OCI-LY3 (cell line): ENCODE measurements around the gene CCDC154.
A peak's percentile ranks its signal among the peaks of the same experiment; 100 is the strongest.

ENCODE experiments used
- H2AFZ ChIP-seq: fragments of 200-600, 300-600 bp; shearing (Covaris generic); 2 replicates; pipeline ENCODE4 v1.6.0; 2014; ENCODE audit warnings: antibody characterized with exemption, low read depth, low read length
- H3K27ac ChIP-seq: fragments of 200-600, 300-600 bp; sonication (generic); 2 replicates; pipeline ENCODE4 v1.5.1; 2014; ENCODE audit warnings: mild to moderate bottlenecking, low read length, moderate library complexity, mixed read lengths
- H3K27me3 ChIP-seq: fragments of 200-600, 300-600 bp; sonication (generic); 2 replicates; pipeline ENCODE4 v1.6.1; 2014; ENCODE audit warnings: low read depth, low read length, mixed read lengths
- H3K36me3 ChIP-seq: fragments of 200-600, 300-600 bp; sonication (generic); replicated peaks from 2 replicates; pipeline ENCODE3; 2014; ENCODE audit warnings: low read depth, low read length, mixed read lengths
- H3K4me1 ChIP-seq: fragments of 300-600, 200-600 bp; sonication (generic); 2 replicates; pipeline ENCODE4 v1.6.1; 2014; ENCODE audit warnings: low read length, mixed read lengths
- H3K4me2 ChIP-seq: fragments of 200-600, 300-600 bp; sonication (generic); 2 replicates; pipeline ENCODE4 v1.6.1; 2014; ENCODE audit warnings: low read length, mixed read lengths
- H3K4me3 ChIP-seq: fragments of 300-600, 200-600 bp; sonication (generic); 2 replicates; pipeline ENCODE4 v1.5.1; 2014; ENCODE audit warnings: antibody characterized with exemption, mild to moderate bottlenecking, low read length, moderate library complexity
- H3K79me2 ChIP-seq: fragments of 300-600, 200-600 bp; shearing (Covaris generic); 2 replicates; pipeline ENCODE4 v1.6.1; 2014; ENCODE audit warnings: mild to moderate bottlenecking, low read length, mixed read lengths
- H3K9ac ChIP-seq: fragments of 300-600, 200-600 bp; shearing (Covaris generic); 2 replicates; pipeline ENCODE4 v1.6.0; 2014; ENCODE audit warnings: mild to moderate bottlenecking, low read length, moderate library complexity
- H3K9me3 ChIP-seq: fragments of 200-600, 300-600 bp; shearing (Covaris generic); 2 replicates; pipeline ENCODE4 v1.6.1; 2014; ENCODE audit warnings: low read length, mixed read lengths; ENCODE audit not compliant: insufficient read depth
- H4K20me1 ChIP-seq: fragments of 200-600, 300-600 bp; sonication (generic); 2 replicates; pipeline ENCODE4 v1.6.1; 2016; ENCODE audit warnings: low read length, mixed read lengths; ENCODE audit not compliant: insufficient read depth
- CTCF ChIP-seq: fragments of 200-600, 300-600 bp; sonication (generic); IDR thresholded peaks from 2 replicates; pipeline ENCODE4 v1.5.1; 2014; ENCODE audit warnings: antibody characterized with exemption, low read length, low read depth
- EZH2phosphoT487 ChIP-seq: fragments of 200-600 bp; shearing (Covaris generic); IDR thresholded peaks from 2 replicates; pipeline ENCODE4 v1.6.1; 2018; ENCODE audit warnings: antibody characterized with exemption, mixed run types, low read depth

The CCDC154 gene

GRCh38 chr16:1492082-1492922 is 47.9 kb upstream of the CCDC154 start:
- peak overlapping the region; percentile 19 for H2AFZ ChIP-seq
- H3K79me2 ChIP-seq = peaks cover 24% of the 10 kb centered on the region
- H4K20me1 ChIP-seq = no peaks in the 10 kb centered on the region
- no peak for TF ChIP-seq EZH2phosphoT487
- TF ChIP-seq CTCF = no peak
- H3K4me1 ChIP-seq = peaks cover 12% of the 10 kb centered on the region
- H3K36me3 ChIP-seq = peaks cover 13% of the 10 kb centered on the region
- H3K4me3 ChIP-seq = peak overlapping the region; percentile 81
- H3K9ac ChIP-seq = peak overlapping the region; percentile 60
- H3K9me3 ChIP-seq = no peaks in the 10 kb centered on the region
- H3K27ac ChIP-seq = peak overlapping the region; percentile 7; the same call in 1 of the 2 replicates
- peak overlapping the region; percentile 90 for H3K4me2 ChIP-seq
- no peaks in the 10 kb centered on the region for H3K27me3 ChIP-seq

GRCh38 chr16:1491327-1491726 is 47.0 kb upstream of the CCDC154 start:
- Histone ChIP-seq H3K4me2 (no peak overlapping the region), H3K9me3 (no peaks in the 10 kb centered on the region), H4K20me1 (no peaks in the 10 kb centered on the region), H3K9ac (no peak overlapping the region), H3K4me3 (no peak overlapping the region), H3K27ac (no peak overlapping the region), H3K36me3 (peaks cover 5% of the 10 kb centered on the region), H3K4me1 (peaks cover 12% of the 10 kb centered on the region), H2AFZ (no peak overlapping the region), H3K79me2 (peaks cover 24% of the 10 kb centered on the region), H3K27me3 (no peaks in the 10 kb centered on the region)
- TF ChIP-seq CTCF = no peak
- no peak for TF ChIP-seq EZH2phosphoT487

GRCh38 chr16:1489077-1489476 is 44.7 kb upstream of the CCDC154 start:
- no peak overlapping the region for H3K9ac ChIP-seq
- no peak overlapping the region for H3K4me3 ChIP-seq
- no peaks in the 10 kb centered on the region for H3K9me3 ChIP-seq
- no peak for TF ChIP-seq CTCF
- TF ChIP-seq EZH2phosphoT487 = no peak
- no peak overlapping the region for H3K27ac ChIP-seq
- no peaks in the 10 kb centered on the region for H4K20me1 ChIP-seq
- peaks cover 8% of the 10 kb centered on the region for H3K79me2 ChIP-seq
- no peaks in the 10 kb centered on the region for H3K36me3 ChIP-seq
- H3K27me3 ChIP-seq = no peaks in the 10 kb centered on the region
- peaks cover 7% of the 10 kb centered on the region for H3K4me1 ChIP-seq
- H3K4me2 ChIP-seq = no peak overlapping the region
- no peak overlapping the region for H2AFZ ChIP-seq

- Histone ChIP-seq H3K4me2 (no peak within 1 kb of the TSS), H3K27me3 (no peaks in the 10 kb centered on the region), H2AFZ (no peak within 1 kb of the TSS), H3K9ac (no peak within 1 kb of the TSS), H3K4me3 (no peak within 1 kb of the TSS), H3K79me2 (peaks cover 4% of the 10 kb centered on the region), H3K27ac (no peak within 1 kb of the TSS), H3K4me1 (peaks cover 7% of the 10 kb centered on the region), H3K9me3 (no peaks in the 10 kb centered on the region), H4K20me1 (no peaks in the 10 kb centered on the region), H3K36me3 (no peaks in the 10 kb centered on the region)
- TF ChIP-seq EZH2phosphoT487 = no peak
- TF ChIP-seq CTCF = no peak
Observed at GRCh38 chr16:1488619-1489018, 44.3 kb upstream of the CCDC154 start, which contains the start of gene PTX4. PTX4 (minus strand) TSS chr16:1488944; CDS start chr16:1488909, 35 bp downstream.
